Measurements from ENCODE around the gene ATXN7L1. TPM values are rescaled to one million over a fixed set of nuclear protein-coding genes. Genes with fewer than 3 reads are reported as not detected.
"Not testable (repeated sequence)": the region's sequence is repeated elsewhere in the genome, so short reads cannot be mapped to it uniquely, and the experiment has no call there.

Gene ATXN7L1
- total RNA-seq, 1 donor from 2014 or later = 3.5 TPM

DNA sequence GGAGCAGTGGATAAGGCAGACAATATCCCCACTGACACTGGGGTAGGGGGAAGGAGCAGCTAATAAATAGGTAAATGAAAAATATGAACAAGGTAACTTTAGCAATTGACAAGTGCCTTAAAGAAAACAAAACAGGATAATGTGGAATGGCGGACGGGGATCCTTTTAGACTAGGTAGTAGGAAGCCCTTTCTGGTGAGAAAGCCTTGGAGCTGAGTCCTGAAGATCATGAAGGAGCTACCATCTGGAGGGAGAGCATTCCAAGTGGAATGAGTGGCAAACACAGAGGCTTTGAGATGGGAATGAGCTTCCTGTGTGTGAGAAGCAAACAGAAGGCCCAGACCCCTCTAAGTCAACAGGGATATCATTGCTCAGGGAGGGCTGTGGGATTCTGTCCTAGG, 16.0 kb upstream of the ATXN7L1 start:
- no peak for DNase-seq (ENCODE audit: low read depth in 2 of 2)

GRCh38 chr7:105890290-105890997, 14.0 kb upstream of the ATXN7L1 start:
- DNase-seq (ENCODE audit: low read depth in 2 of 2) = no peak

DNA sequence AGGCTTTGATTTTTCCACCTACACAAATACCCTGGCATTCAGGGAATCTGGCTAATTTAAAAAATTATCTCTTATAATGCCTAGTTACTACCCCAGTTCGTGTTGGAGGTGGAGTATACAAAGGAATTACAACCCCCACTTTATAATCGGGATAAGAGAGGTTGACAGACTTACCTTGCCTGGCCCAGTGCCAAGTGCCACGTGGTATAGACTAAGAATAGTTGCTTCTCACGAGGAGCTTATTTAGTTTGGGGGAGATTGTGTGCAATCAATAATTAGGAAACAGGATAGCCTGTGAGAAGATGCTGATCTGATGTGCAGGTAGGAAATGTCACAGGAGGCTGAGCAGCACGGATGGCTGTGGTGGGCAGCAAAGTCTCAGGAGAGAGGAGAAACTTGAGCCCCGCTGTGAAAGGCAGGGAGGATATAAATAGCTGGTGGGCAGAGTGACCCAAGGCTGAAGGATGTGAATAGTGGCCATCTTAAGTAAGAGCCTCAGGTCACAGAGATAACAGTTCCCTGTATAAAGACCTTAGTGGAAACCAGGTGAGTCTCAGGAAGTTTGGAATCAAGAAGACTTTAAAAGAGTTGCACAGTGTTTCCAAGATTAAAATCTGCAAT, 11.3 kb upstream of the ATXN7L1 start:
- DNase-seq (ENCODE audit: low read depth in 2 of 2) = no peak

DNA sequence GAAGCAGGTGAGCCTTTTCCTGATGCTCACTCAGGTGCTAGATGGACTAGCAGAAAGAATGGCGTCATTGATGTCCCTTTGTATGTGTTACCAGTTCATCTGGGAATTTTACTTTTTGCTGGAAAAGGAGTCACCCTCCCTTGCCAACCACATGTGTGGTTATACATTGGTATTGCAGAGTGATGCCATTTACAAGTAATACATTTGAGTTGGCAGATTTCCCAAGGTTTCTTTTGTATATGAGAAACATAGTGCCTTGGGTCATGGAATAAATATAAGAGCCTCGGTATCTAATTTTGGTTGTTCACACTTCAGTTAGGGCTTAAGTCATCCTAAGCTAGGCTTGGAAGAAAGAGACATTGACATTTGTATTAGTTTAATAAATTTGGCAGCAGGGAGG, 10.4 kb upstream of the ATXN7L1 start:
- DNase-seq (ENCODE audit: low read depth in 2 of 2) = no peak

DNA sequence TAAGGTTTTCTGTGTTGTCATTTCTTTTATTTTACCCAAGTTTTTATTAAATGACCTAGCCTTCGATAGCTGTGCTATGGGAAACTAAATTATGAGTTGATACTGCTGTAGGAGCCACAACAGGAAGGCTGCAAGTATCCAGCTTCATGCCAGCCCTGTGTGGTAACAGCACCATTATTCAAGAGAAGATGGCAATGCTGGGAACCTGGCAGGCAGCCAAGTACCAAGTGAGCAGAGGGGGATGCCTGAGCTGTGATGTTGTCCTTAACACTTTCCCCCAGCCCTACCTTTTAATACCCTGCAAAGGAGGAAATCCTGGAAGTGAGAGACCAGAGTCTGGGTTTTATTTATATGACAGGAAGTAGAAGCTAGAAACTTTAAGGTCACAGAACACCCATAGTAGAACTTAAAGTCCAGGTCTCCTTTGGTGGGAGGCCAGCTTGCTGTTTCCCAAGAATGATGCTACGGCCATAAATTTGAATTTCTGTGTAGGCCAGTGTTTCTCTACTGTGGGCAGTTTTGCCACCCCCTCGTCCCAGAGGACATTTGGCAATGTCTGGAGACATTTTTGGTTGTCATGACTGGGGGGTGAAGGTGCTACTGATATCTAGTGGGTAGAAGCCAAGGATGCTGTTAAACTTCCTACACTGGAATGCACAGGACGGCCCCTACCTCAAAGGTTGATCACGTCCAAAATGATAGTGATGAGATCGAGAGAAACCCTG, 9.2 kb upstream of the ATXN7L1 start:
- DNase-seq (ENCODE audit: low read depth in 2 of 2) = peak; percentile 5 to 75

GRCh38 chr7:105883179-105883578, 6.8 kb upstream of the ATXN7L1 start:
- DNase-seq (ENCODE audit: low read depth in 2 of 2) = not testable (repeated sequence)

GRCh38 chr7:105881439-105881838, 5.0 kb upstream of the ATXN7L1 start:
- DNase-seq (ENCODE audit: low read depth in 2 of 2) = no peak

- no peak for DNase-seq (ENCODE audit: low read depth in 2 of 2)
Observed at GRCh38 chr7:105880571-105881330, 4.4 kb upstream of the ATXN7L1 start.

GRCh38 chr7:105879782-105880181, 3.4 kb upstream of the ATXN7L1 start:
- DNase-seq (ENCODE audit: low read depth in 2 of 2) = no peak

GRCh38 chr7:105878746-105879605, 2.6 kb upstream of the ATXN7L1 start:
- no peak for DNase-seq (ENCODE audit: low read depth in 2 of 2)

DNA sequence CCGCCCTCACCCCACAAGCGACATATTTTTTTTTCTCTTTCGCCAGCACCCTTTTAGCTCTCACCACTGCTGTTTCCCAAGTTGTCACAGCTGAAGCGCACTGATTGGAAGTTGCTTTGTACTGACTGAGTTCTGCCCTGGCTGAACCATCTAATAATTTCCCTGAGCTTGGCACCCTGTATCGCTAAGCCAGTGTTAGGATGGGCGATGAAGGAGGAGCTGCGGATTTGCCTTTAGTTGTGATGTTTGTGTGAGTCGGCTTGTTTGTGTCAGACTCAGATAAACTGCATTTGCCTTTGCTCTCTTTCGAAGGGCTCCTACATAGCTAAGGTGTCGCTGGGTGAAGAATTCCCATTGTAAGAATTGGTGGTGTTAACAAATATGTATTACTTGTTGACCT, 1.3 kb upstream of the ATXN7L1 start:
- DNase-seq (ENCODE audit: low read depth in 2 of 2) = no peak

GRCh38 chr7:105876964-105877601, 684 bp upstream of the ATXN7L1 start:
- DNase-seq (ENCODE audit: low read depth in 2 of 2) = peak in 1 of 2 donors; percentile 45

- DNase-seq (ENCODE audit: low read depth in 2 of 2) = no peak
Observed at GRCh38 chr7:105875505-105875904, 894 bp downstream of the ATXN7L1 start.

DNA sequence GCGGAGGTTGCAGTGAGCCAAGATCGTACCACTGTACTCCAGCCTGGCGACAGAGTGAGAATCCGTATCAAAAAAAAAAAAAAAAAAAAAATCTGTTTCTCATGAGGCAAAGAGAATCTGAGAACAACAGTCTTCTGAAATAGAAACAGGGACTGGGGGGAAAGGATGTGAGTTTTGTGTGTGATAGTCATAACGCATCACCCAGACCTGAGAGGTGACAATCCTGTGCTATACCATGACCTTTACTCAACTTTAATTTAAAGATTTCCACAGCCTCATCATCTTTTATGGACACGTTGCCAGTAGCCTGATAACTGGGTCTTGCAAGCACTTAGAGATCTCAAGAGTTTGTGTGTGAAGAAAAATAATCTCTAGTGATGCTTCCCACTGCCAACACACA, 2.3 kb downstream of the ATXN7L1 start:
- no peak for DNase-seq (ENCODE audit: low read depth in 2 of 2)

DNA sequence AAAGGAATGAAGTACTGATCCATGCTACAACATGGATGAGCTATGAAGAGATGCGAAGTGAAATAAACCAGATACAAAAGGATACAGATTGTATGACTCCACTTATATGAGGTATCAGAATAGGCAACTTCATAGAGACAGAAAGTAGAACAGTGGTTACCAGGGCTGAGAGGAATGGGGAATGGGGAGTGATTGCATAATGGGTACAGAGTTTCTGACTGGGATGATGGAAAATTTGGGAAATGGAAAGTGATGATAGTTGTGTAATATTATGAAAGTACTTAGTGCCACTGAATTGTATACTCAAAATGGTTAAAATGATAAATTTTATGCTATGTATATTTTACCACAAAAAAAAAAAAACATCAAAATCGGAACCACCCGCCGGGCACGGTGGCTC, 3.9 kb downstream of the ATXN7L1 start:
- DNase-seq (ENCODE audit: low read depth in 2 of 2) = no peak

GRCh38 chr7:105871142-105871541, 5.3 kb downstream of the ATXN7L1 start:
- DNase-seq (ENCODE audit: low read depth in 2 of 2) = no peak

- DNase-seq (ENCODE audit: low read depth in 2 of 2) = no peak
Observed at GRCh38 chr7:105866102-105866801, 10.1 kb downstream of the ATXN7L1 start.

- no peak for DNase-seq (ENCODE audit: low read depth in 2 of 2)
Observed at GRCh38 chr7:105863876-105864275, 12.5 kb downstream of the ATXN7L1 start.

- no peak for DNase-seq (ENCODE audit: low read depth in 2 of 2)
Observed at GRCh38 chr7:105862770-105863169, 13.6 kb downstream of the ATXN7L1 start.

GRCh38 chr7:105862276-105862675, 14.1 kb downstream of the ATXN7L1 start:
- no peak for DNase-seq (ENCODE audit: low read depth in 2 of 2)

Measured in dermis microvascular lymphatic vessel endothelial cell (primary cell).